HG02938 (cell line): ENCODE results near the gene MYMK.

Experiments used
- ATAC-seq: cut with Tn5 transposase; IDR thresholded peaks from one replicate; pipeline ENCODE4 v1.9.1; 2021; ENCODE audit warnings: mild to moderate bottlenecking, moderate library complexity; ENCODE audit not compliant: unreplicated experiment

MYMK gene

GRCh38 chr9:133536080-133536479, 11.3 kb upstream of the MYMK start:
- no peak for ATAC-seq

GRCh38 chr9:133535306-133535877, 10.6 kb upstream of the MYMK start:
- no peak for ATAC-seq

- no peak for ATAC-seq
Observed at GRCh38 chr9:133534346-133535291, 9.9 kb upstream of the MYMK start, which contains the start of gene ADAMTSL2. Gene ADAMTSL2, plus strand, starts transcription at chr9:133534704. Its CDS starts 2,009 bp downstream, at chr9:133536713.

GRCh38 chr9:133533857-133534256, 9.1 kb upstream of the MYMK start:
- no peak for ATAC-seq

GRCh38 chr9:133532937-133533668, 8.3 kb upstream of the MYMK start:
- no peak for ATAC-seq

- ATAC-seq = no peak
Observed at GRCh38 chr9:133531293-133531692, 6.5 kb upstream of the MYMK start.

- no peak for ATAC-seq
Observed at GRCh38 chr9:133529874-133530273, 5.1 kb upstream of the MYMK start.

GRCh38 chr9:133529457-133529856, 4.7 kb upstream of the MYMK start:
- no peak for ATAC-seq

GRCh38 chr9:133528876-133529241, 4.1 kb upstream of the MYMK start:
- no peak for ATAC-seq

GRCh38 chr9:133528001-133528875, 3.5 kb upstream of the MYMK start:
- ATAC-seq = no peak

GRCh38 chr9:133527444-133527920, 2.7 kb upstream of the MYMK start:
- ATAC-seq = no peak

GRCh38 chr9:133526721-133527321, 2.1 kb upstream of the MYMK start:
- no peak for ATAC-seq

GRCh38 chr9:133525677-133526076, 918 bp upstream of the MYMK start:
- ATAC-seq = no peak

GRCh38 chr9:133524146-133524545, 613 bp downstream of the MYMK start:
- no peak for ATAC-seq

GRCh38 chr9:133523106-133523505, 1.7 kb downstream of the MYMK start:
- ATAC-seq = no peak

GRCh38 chr9:133522073-133522910, 2.5 kb downstream of the MYMK start:
- ATAC-seq = no peak

GRCh38 chr9:133521122-133522072, 3.4 kb downstream of the MYMK start:
- no peak for ATAC-seq
